ENCODE measurements around the gene COPS6.

COPS6 gene

GRCh38 chr7:100109521-100110163, 20.9 kb downstream of the COPS6 start:
- DNase-seq (ENCODE audit: insufficient read length, low spot score), result no peak
- no peak for TF ChIP-seq CTCF (IDR thresholded peaks at IDR 0.05; ENCODE audit: insufficient read depth, missing control alignments)
- FAIRE-seq, result no peak

GRCh38 chr7:100111156-100111555, 22.4 kb downstream of the COPS6 start:
- DNase-seq (ENCODE audit: insufficient read length, low spot score), result no peak
- TF ChIP-seq CTCF (IDR thresholded peaks at IDR 0.05; ENCODE audit: insufficient read depth, missing control alignments), result no peak
- no peak for FAIRE-seq

- FAIRE-seq, result no peak
- no peak for TF ChIP-seq CTCF (IDR thresholded peaks at IDR 0.05; ENCODE audit: insufficient read depth, missing control alignments)
- no peak for DNase-seq (ENCODE audit: insufficient read length, low spot score)
Observed at GRCh38 chr7:100111914-100112313, 23.1 kb downstream of the COPS6 start.

GRCh38 chr7:100115026-100115425, 26.3 kb downstream of the COPS6 start:
- FAIRE-seq, result no peak
- TF ChIP-seq CTCF (IDR thresholded peaks at IDR 0.05; ENCODE audit: insufficient read depth, missing control alignments), result no peak

GRCh38 chr7:100118388-100119071, 29.8 kb downstream of the COPS6 start:
- DNase-seq (ENCODE audit: insufficient read length, low spot score) (no peak), FAIRE-seq (no peak)
- TF ChIP-seq CTCF (IDR thresholded peaks at IDR 0.05; ENCODE audit: insufficient read depth, missing control alignments), result no peak

More at GRCh38 chr7:100115026-100115425, 26.3 kb downstream of the COPS6 start:
- DNase-seq (ENCODE audit: insufficient read length, low spot score), result no peak

- FAIRE-seq (no peak), DNase-seq (ENCODE audit: insufficient read length, low spot score) (peak; percentile 97)
- TF ChIP-seq CTCF (IDR thresholded peaks at IDR 0.05; ENCODE audit: insufficient read depth, missing control alignments), result no peak
Observed at GRCh38 chr7:100119072-100119969, 30.6 kb downstream of the COPS6 start, which contains the start of the genes CNPY4 and TAF6. CNPY4 (plus strand) TSS chr7:100119634; CDS start chr7:100119745, 111 bp downstream. TAF6 (minus strand) TSS chr7:100119358; CDS start chr7:100114209, 5,149 bp downstream.

All from D721Med (cell line).